ENCODE measurements around the gene FBXL2.
A peak's percentile ranks its signal among the peaks of the same experiment; 100 is the strongest.

Gene FBXL2

DNA sequence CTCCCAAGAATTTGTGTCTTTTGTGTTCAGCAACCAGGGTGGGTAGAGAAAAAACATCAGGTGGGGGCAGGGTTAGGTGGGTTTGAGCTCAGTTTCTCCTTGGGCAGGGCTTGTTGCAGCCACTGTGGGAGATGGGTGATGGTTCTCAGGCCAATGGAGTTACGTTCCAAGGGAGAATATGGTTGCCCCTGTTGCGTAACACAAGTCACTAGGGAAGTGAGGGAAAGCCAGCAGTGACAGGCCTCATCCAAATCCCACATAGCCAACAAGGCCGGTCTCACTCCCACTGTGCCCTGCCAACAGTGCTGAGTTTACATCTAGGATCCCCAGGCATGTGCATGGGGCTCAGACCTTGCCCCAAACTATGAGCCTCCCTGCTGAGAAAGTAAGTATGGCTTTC lies 7.9 kb upstream of the FBXL2 start:
- Histone ChIP-seq H3K27ac (no peak overlapping the region), H3K4me1 (ENCODE audit: low read depth, poor library complexity, severe bottlenecking) (no peaks in the 10 kb centered on the region), H3K36me3 (ENCODE audit: insufficient read depth) (no peaks in the 10 kb centered on the region), H4K20me1 (ENCODE audit: insufficient read depth) (no peaks in the 10 kb centered on the region), H3K27me3 (ENCODE audit: insufficient read depth, low read depth) (no peaks in the 10 kb centered on the region), H3K4me3 (IDR thresholded peaks at IDR 0.05; ENCODE audit: insufficient read depth, low read depth, low read length) (no peak overlapping the region), H3K79me2 (ENCODE audit: insufficient read depth, low read depth) (no peaks in the 10 kb centered on the region), H2AFZ (ENCODE audit: low read depth) (no peak overlapping the region), H3K4me2 (no peak overlapping the region), H3K9ac (no peak overlapping the region)
- TF ChIP-seq, protein P1, sequence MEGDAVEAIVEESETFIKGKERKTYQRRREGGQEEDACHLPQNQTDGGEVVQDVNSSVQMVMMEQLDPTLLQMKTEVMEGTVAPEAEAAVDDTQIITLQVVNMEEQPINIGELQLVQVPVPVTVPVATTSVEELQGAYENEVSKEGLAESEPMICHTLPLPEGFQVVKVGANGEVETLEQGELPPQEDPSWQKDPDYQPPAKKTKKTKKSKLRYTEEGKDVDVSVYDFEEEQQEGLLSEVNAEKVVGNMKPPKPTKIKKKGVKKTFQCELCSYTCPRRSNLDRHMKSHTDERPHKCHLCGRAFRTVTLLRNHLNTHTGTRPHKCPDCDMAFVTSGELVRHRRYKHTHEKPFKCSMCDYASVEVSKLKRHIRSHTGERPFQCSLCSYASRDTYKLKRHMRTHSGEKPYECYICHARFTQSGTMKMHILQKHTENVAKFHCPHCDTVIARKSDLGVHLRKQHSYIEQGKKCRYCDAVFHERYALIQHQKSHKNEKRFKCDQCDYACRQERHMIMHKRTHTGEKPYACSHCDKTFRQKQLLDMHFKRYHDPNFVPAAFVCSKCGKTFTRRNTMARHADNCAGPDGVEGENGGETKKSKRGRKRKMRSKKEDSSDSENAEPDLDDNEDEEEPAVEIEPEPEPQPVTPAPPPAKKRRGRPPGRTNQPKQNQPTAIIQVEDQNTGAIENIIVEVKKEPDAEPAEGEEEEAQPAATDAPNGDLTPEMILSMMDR (conservative IDR thresholded peaks at IDR 0.05; ENCODE audit: low read depth, low read length): no peak

DNA sequence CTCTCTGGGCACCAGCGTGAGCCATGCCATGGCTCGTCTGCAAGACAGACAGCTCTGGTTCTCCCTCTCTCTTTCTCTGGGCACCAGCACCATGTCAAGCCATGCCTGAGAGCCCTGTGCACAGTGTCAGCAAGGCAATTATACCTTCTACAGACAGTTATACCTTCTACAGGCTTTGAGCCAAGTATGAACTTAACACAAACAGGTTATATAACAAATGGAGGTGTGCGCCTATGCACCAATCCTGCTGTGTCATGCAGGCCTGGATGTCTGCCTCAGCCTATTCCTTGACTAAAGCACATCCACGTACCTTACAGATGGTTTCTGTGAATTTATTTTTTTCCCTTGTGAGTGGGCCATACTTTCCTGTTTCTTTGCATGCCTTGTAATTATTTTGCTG lies 5.9 kb upstream of the FBXL2 start:
- Histone ChIP-seq H4K20me1 (ENCODE audit: insufficient read depth) (no peaks in the 10 kb centered on the region), H3K4me2 (no peak overlapping the region), H2AFZ (ENCODE audit: low read depth) (no peak overlapping the region), H3K36me3 (ENCODE audit: insufficient read depth) (no peaks in the 10 kb centered on the region), H3K4me1 (ENCODE audit: low read depth, poor library complexity, severe bottlenecking) (no peaks in the 10 kb centered on the region), H3K9ac (no peak overlapping the region), H3K79me2 (ENCODE audit: insufficient read depth, low read depth) (no peaks in the 10 kb centered on the region), H3K27me3 (ENCODE audit: insufficient read depth, low read depth) (no peaks in the 10 kb centered on the region), H3K4me3 (IDR thresholded peaks at IDR 0.05; ENCODE audit: insufficient read depth, low read depth, low read length) (no peak overlapping the region), H3K27ac (no peak overlapping the region)
- TF ChIP-seq, protein P1 (conservative IDR thresholded peaks at IDR 0.05; ENCODE audit: low read depth, low read length): no peak

DNA sequence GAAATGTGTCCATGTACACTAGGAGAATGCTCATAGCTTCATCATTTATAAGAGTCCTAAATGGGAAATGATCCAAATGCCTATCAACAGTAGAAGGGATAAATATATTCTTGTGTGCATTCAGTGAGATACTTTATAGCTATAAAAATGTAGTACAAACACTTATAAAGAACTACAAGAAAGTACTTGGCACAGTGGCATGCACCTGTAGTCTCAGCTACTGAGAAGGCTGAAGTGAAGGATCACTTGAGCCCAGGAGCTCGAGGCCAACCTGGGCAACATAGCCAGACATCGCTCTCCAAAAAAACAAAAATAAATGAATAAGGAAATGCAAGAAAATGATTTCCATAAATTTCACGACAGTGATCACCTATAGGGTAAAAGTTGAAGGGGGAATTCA lies 3.6 kb upstream of the FBXL2 start:
- no peak overlapping the region for H3K4me2 ChIP-seq
- H3K4me1 ChIP-seq (ENCODE audit: low read depth, poor library complexity, severe bottlenecking): peaks cover 5% of the 10 kb centered on the region
- H4K20me1 ChIP-seq (ENCODE audit: insufficient read depth): no peaks in the 10 kb centered on the region
- no peak overlapping the region for H2AFZ ChIP-seq (ENCODE audit: low read depth)
- no peaks in the 10 kb centered on the region for H3K79me2 ChIP-seq (ENCODE audit: insufficient read depth, low read depth)
- no peak overlapping the region for H3K9ac ChIP-seq
- H3K4me3 ChIP-seq (IDR thresholded peaks at IDR 0.05; ENCODE audit: insufficient read depth, low read depth, low read length): no peak overlapping the region
- TF ChIP-seq, protein P1 (conservative IDR thresholded peaks at IDR 0.05; ENCODE audit: low read depth, low read length): no peak
- no peaks in the 10 kb centered on the region for H3K27me3 ChIP-seq (ENCODE audit: insufficient read depth, low read depth)
- no peaks in the 10 kb centered on the region for H3K36me3 ChIP-seq (ENCODE audit: insufficient read depth)
- H3K27ac ChIP-seq: no peak overlapping the region

DNA sequence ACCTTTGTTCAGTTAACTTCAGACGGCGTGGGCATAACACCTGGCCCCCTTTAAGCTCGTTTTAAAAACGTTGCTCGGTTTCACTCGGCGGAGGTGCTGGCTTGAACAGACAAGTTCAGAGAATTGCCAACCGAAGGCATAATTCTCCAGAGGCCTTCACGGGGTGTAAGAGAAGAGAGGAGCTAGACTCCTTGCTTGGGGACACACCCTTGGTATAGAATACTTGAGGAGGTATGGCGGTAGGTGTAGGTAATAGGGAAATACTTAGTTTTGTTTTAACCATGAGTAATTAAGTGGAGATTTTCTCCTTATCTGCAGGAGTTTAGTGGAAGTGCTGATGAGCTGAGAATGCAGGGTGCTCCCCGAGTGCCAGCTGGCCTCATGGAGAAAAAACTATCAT lies 921 bp downstream of the FBXL2 start:
- H3K36me3 ChIP-seq (ENCODE audit: insufficient read depth): no peaks in the 10 kb centered on the region

More for the DNA sequence above, 921 bp downstream of the FBXL2 start:
- no peak overlapping the region for H3K27ac ChIP-seq
- H3K27me3 ChIP-seq (ENCODE audit: insufficient read depth, low read depth): no peaks in the 10 kb centered on the region
- no peak overlapping the region for H3K4me3 ChIP-seq (IDR thresholded peaks at IDR 0.05; ENCODE audit: insufficient read depth, low read depth, low read length)
- no peaks in the 10 kb centered on the region for H4K20me1 ChIP-seq (ENCODE audit: insufficient read depth)
- peak overlapping the region; percentile 82 for H3K4me2 ChIP-seq
- TF ChIP-seq, protein P1 (conservative IDR thresholded peaks at IDR 0.05; ENCODE audit: low read depth, low read length): no peak
- no peaks in the 10 kb centered on the region for H3K79me2 ChIP-seq (ENCODE audit: insufficient read depth, low read depth)
- peak overlapping the region; percentile 85 for H2AFZ ChIP-seq (ENCODE audit: low read depth)
- H3K4me1 ChIP-seq (ENCODE audit: low read depth, poor library complexity, severe bottlenecking): peaks cover 5% of the 10 kb centered on the region
- H3K9ac ChIP-seq: no peak overlapping the region

Data from KMS-11 (cell line).